CD4-positive, alpha-beta T cell treated with Interferon alpha-2 for 1 hour (primary cell): Measurements from ENCODE around the gene RSPH1.

Experiments used
- DNase-seq, 2 donors: peaks; one replicate each; pipeline ENCODE4 v3.0.0-alpha.2; 2020 to 2022

The RSPH1 gene

DNA sequence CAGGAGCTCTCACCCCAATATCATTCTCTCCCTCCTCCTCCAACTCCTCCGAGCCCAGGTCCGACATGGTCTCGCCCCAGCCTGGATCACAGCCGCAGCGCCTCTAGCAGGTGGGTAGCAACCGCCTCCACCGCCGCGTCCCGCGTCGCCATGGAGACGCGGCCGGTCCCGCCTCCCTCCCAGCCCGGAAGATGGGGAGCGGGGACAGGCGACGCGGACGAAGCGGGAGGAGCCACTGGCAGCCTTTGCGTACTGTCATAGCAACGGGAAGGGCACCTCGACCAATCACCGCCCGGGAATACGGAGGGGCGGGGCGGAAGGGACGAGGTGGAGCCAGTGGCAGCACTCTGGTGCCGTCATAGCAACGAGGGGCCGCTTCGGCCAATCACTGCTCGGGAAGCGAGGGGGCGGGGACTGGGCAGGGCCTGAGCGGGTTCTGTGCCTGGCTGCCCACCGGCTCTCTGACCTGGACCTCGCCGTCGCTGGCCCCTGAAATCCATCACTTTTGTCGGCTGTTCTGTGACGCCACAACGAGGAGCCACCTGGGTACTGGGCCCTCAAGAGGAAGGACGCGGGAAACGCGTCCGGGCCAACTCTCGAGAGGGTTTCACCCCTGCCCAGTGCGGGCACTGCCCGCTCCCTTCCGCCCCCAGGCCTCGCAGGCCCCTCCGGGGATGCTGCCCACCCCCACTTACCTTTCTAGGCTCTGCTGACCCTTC is at the start of gene RSPH1:
RSPH1 (minus strand) TSS at position 105 of the 719 bp plus-strand sequence; CDS start at position 67, 38 bp downstream.
- peak; percentile 99 to 100 for DNase-seq

DNA sequence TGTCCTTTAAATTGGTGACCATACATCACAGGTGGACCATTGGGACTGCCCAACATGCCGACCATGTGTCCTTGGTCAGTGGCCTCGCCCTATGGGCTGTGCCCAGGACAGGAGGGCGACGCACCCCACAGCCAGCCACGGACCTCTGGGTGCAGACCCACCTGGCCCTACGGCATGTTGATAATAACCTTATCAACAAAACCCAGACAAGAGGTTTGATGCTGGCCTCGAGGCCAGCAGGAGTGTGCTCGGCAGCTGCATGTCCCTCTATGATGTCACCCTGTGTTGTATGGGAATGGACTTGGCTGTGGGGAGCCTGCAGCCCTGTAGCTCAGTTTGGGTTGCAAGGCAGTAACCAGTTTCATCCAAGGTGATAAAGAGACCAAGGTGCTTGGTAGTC is 49.7 kb upstream of the RSPH1 start:
- DNase-seq = no peak

DNA sequence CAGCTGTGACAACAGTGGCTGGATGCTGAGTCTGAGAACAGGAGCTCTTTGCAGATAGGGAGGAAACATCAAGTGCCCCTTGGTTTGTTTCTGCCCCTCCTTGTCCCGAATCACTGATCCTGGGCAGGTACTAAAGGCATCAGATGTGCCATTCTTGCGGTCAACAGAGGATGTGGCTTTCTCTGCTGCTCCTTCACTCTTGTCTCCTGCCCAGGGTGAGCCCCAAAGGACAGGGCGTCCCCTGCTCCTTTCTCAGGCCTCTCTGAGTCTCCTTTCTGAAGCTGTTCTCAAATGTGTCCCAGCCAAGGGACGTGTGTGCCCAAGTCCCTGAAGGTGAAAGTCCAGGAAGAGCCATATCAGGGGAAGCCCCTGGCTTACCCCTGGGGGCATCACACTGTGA is 49.3 kb upstream of the RSPH1 start:
- DNase-seq = no peak

DNA sequence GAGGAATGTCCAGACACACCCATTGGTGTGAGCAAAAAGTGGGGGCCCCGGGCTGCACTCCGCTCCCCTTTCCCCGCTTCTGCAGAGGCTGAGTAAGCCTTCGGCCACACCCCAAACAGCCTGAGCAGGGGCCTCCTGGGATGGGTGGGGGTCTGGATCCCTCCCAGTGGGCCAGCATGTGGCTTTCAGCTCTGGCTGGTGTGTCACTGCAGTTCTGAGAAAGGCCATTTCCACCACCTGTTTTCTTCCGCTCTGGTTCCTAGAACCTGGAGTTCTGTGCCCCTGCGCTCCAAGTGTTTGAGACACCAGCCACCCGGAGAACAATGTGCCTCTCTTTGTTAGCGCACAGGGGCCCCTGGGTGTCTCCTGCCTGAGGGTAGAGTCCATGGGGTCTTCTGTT is 48.5 kb upstream of the RSPH1 start:
- DNase-seq = no peak

DNA sequence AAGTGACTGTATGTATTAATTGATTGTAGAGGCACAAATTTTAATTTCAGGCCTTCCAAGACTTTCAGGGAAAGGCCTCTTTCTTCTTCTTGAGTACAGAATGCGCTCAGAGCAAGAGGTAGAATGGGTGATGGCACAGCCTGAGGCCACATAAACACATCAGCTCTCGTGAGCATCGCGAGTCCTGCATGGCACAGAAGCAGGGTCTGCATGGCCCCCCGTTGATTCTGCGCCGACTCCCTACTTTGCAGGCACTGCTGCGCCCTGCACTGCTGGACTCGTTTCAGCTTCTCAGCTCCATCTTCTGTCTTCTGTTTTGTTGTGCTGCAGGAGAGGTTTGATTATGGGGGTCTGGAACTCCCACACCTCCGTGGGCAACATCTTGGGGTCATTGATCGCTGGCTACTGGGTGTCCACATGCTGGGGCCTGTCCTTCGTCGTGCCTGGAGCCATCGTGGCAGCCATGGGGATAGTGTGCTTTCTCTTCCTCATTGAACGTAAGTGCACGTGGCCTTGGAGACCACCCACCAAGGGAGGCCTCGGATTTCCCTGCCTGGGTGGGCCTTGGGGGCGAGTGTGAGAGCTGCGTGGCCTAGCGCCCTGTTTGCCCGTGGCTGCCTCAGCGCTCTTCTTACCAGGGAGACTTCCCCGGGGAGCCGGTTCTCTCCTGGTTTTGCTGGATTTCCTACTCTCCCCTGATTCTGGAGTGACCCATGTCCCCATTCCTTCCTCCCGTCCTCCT is 47.3 kb upstream of the RSPH1 start:
- no peak for DNase-seq

DNA sequence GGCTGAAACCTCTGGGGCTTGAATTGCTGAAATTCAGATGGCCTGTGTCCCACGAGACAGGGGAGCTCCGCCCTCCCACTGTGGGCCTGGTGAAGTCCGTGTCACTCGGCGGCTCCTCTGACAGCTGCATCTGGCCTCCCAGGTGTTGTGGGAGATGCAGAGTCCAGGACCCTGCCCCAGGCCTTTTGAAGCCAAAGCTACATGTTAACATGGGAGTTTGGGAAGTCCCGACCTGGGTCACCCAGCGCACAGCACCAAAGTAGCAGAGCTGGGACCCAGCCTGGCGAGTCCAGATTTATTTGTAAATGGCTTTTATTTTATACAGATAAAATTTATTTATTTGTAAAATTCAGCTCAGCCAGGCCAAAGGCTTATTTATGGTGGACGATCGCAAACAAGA is 46.6 kb upstream of the RSPH1 start:
- no peak for DNase-seq

DNA sequence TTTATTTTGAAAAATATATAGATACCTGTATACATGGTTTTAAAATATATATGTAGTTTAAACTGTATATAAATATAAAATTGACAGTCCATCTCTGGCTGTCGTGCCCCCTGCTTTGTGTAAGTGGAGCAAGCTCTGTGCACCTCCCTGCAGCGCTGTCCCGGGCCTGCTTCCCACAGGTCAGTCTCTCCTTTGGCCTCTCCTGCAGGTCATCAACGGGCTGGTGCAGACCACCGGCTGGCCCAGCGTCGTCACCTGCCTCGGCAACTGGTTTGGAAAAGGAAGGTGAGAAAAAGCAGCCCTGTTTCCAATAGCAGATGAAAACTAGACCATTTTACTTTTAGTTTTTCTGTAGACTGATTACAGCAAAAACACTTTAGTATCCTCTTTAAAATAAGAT is 46.2 kb upstream of the RSPH1 start:
- DNase-seq = no peak

DNA sequence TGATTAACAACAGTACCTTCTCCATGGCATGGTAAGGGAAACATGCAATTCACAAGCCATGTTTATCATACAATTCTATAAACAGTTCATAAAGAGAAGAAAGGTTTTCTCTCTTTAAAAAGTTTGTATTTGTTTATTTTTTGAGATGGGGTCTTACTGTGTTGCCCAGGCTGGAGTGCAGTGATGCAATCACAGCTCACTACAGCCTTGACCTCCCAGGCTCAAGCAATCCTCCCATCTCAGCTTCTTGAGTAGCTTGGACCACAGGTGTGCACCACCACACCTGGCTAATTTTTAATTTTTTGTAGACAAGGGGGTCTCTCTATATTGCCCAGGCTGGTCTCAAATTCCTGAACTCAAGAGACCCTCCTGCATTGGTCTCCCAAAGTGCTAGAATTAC is 45.6 kb upstream of the RSPH1 start:
- no peak for DNase-seq

DNA sequence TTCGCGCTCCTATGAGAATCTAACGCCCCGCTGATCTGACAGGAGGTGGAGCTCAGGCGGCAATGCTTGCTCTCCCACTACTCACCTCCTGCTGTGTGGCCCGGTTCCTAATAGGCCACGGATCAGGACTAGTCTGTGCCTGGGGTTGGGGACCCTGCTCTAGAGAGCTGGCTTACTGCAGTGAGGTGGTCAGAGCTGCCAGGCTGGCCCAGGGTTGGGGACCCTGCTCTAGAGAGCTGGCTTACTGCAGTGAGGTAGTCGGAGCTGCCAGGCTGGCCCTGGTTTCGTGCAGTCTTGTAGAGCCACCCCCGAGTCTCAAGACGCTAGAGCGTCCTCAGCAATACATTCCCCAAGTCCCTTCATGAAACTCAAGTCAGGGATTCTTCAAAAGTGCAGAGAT is 45.1 kb upstream of the RSPH1 start:
- DNase-seq = no peak

DNA sequence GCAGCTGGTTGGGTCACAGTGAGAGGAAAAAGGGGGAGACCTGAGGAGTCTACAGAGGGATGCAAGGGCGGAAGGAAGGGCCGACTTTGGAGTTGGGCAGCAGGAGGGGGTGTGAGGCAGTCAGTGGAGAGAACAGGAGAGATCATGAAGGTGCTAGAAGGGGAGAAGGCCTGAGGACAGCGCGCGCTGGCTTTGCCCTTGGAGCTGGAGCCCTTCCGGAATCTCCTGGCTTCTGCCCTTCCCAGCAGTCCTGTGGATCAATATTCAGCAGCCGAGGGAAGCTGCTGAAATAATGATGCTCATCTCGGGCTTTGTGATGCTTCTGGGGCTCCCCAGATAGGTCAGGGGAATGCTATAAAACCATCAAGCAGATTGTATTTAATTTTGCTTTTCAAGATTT is 44.4 kb upstream of the RSPH1 start:
- DNase-seq = no peak

DNA sequence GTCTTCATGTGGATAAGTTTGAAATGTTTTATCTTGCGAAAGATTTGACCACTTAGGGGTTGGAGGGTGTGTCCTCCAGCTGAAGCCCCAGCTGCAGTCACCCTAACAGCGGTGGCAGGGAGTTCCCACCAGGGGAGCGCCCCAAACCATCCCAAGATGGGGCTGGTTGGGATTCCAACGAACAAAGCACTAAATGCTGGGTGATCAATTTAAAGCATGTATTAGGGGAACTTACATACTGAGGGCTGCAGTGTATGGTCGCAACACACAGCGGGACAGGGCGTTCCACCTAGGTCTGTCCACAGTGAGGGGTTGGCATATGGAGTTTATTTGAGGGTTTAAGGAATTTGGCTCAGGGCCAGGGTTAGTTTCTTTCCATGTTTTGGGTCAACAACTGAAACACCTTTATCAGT is 43.9 kb upstream of the RSPH1 start:
- no peak for DNase-seq

DNA sequence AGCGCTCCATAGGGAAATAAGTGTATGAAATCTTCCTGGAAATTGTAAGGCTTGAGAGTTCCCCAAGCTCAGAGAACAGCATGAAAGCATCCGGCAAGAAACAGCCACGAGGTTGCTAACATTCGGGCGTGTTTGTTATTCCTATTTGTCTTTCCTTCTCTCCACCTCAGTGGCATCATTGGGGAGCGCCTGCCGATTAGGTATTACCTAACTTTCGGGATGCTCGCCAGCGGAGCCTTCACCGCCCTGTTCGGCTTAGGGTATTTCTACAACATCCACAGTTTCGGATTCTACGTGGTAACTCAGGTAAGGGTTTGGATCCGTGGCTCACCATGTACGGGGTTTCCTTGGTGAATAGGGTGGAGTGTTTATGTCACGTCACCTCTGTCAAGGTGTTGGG is 43.3 kb upstream of the RSPH1 start:
- DNase-seq = no peak

DNA sequence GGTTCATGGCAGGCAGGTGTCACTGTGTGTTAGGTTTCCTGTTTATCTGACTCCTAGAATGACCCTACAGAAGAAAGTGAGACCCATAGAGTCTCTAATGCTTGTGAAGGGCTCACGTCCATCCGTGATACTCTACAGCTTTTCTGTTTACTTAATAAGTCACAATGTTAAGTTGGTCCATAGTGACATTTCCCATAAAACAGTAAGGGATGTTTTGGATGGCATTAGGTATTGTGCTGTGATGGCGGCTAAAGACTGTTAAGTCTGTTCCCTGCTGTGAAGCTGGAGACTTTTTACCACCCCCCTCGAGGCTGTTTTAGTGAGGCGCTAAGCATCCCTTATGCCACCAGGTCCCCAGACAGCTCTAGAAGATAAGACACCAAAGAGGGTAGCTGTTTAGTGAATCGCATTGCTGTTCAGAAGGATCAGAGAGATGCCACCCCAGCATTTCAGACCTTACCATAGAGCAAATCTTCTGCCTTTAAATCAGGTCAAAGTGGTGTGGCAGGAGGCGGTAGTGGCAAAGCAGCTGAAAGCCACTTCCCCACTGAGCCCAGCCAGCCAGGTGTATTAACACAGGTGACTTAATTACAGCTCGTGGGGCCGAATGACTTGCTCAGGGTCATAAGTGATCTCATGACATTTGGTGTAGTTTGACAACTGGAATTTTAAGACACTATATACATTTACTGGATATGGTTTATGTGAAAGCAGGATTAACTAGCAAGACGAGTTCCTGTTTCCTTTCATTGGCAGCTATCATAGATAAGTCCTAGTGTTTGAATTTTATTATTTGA is 42.7 kb upstream of the RSPH1 start:
- DNase-seq = no peak

DNA sequence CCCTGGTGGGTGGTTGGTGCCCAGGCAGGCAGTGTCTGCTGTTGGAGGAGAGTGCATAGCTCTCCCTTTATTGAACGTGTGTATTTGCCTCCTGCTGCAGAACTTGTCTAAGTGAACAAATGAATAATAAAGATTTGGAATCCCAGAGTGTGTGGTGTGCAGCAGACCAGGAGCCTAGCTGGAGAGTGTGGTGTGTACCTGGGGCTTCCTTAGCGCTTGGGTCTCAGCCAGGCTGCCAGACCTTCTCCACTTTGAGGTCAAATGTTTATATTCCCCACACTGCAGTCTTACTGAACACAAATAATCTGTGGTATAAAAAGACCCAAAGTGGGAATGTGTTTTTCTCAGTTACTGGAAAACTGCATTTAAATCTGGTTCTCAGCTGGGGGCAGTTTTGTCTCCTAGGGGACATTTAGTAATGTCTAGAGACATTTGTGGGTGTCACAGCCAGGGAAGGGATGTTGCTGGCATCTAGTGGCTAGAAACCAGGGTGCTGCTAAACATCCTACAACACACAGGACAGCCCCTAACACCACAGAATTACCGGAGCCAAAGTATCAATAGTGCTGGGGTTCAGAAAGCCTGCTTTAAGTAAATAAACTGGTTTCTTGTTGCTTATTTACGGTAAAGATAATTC is 41.2 kb upstream of the RSPH1 start:
- peak; percentile 33 to 41 for DNase-seq

DNA sequence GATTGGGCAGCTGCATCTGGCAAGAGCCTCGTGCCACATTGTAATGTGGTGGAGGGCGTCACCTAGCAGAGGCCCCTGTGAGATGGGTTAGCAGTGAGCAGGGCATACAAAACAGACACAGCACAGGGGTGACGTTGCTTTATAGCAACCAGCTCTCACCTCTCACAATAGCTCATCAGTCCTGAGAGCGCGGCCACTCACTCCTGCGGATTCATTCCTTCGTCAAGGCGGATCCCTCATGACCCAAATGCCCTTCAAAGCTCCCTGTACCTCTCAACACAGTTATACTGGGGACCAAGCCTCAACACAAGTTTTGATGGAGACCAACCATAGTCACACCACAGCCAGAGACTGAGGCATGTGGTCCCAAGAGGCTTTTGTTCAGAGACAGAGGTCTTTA is 40.6 kb upstream of the RSPH1 start:
- no peak for DNase-seq

DNA sequence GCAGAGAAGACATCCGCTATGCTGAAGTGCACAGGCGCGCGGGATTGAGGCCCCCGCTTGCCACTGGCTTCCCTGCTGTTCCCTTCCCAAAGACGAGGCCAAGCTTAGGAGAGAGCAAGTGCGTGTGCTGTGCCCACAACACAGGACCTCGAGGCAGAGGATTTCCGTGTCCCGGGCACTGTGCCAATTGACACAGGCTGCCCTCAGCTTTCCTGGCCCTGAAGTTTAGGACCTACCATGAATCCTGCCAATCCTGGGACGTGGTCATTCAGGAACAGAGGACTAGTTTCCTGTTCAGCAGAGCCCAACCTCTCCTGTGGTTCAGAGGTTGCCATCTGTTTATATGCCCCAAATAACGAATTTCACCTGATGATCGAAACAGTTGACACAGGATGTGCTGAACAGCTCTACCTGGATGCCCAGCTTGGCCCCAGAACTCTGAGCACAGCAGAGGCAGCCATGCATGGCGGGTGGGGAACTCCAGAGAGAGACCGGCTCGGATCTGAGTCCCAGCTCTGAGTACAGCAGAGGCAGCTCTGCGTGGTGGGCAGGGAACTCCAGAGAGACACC is 39.7 kb upstream of the RSPH1 start:
- peak in 1 of 2 donors; percentile 49 for DNase-seq

DNA sequence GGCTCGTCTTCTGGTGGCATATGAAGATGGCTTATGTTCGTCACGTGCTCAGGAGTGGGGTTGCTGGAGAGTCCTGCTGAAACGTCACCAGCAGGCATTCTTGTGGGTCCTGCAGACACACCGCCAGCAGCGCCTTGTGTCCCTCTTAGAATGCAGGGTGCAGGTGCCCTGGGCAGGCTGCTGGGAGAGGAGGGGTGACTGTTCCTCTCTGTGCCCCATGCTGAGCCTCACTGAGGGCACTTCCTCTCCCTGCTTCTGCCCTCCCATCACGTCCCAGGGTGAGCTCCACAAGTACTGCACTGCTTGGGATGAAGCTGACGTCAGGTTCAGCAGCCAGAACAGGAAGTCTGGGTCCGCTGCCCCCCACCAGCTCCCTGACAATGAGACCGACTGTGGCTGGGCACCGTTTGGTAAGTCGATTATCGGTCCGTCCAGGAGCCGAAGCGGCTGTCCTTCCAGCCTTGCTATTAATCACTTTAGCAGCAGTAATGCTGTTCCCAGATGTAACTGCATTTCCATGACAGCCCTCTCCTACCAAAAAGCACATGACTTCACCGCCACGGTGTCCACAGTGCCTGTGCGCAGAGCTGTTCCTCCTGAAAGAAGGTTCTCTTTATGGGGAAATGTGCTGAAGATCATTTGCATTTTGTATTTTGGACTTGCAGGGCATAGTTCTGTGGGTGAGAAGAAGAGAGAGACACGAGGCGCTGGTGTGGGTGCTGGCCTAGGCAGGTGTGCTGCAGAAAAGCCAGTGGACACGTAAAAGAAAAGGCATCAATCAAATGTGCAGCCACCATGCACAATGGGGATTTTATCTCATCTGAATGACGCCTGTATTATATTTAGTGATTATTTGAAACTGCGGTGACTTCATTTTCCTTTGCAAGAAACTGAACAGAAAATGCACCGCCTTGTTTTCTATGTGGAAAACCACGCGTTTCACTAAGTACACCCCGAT is 38.7 kb upstream of the RSPH1 start:
- peak; percentile 19 to 36 for DNase-seq

DNA sequence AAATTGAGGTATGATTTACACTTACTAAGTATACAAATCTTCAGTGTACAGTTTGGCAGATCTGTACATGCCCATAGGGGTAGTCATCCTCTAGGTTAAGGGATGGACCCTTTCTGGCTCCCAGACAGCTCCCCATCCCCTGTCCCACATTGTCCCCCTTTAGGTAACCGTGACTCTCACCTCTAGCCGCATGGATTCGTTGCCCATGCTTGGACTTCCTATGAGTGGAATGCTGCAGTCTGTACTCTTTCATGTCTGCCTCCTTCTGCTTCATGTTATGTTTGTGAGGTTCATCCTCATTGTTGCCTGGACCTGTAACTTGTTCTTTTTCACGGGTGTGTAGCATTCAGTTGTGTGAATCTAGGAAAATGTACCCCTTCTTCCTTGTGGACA is 37.9 kb upstream of the RSPH1 start:
- no peak for DNase-seq

DNA sequence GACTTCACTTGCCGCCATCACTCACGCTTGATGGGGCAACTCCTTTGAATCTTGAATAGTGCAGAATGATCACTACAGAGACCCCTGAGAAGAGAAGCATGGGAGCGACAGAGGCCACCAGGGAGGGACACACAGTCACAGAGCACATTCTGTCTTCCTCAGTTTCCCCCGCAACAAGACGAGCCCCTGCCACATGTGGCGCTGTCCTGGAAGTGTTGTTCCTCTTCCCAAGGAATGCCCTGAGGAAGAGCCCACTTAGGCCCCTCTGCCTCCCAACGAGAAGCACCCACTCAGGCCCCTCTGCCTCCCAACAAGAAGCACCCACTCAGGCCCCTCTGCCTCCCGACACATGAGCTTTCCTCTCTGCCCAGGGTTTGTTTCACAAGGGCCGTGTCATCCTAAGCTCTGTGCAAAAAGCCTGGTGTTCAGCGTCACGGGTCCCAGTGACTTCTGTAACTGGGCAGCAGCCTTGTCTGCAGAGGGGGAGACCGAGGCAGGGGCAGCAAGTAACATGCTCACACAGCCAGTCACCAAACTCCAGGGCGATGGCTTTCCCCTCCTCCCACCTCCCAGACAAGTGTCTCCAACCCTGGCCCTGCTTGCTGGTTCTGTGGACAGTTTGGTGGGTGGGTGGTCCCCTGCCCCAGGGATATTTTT is 37.4 kb upstream of the RSPH1 start:
- no peak for DNase-seq

DNA sequence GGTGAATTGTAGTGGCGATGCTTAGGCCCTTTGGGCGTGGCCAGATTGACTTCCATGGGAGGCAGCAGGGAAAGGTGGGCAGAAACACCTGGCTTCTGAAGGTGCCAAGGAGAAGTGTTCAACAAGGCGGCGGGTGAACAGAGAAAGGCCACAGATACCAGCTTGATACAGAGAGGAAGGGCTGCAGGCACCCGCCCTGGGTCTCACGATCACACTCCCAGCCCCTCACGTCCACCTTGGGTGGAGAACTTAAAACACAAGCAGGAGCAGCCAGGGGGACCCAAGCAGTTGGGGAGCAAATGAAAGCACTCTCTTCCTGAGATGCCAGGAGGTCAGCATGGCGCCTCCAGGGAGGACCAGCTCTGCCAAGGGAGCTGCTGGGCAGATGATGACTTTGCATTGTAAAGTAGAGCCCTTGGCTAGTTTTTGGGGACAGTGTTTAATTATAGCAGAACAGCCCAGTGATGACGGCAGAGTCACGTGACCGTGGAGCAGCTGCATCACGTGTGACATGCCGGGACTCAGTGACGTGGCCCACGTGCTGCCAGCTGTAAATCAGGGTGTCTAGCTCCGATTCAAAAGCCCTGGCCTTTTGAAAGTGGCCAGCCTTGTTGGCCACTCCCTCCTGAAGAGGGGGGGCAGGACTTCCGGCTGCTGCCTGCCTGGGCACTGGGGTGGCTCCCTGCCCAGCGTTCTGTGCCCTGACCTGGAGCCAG is 36.6 kb upstream of the RSPH1 start:
- DNase-seq = peak in 1 of 2 donors; percentile 72
